ENCODE measurements around the gene C1QTNF8.

C1QTNF8 gene

GRCh38 chr16:1108299-1109252 is 12.5 kb upstream of the C1QTNF8 start:
- no peak for DNase-seq (ENCODE audit: low read depth)

- no peak for DNase-seq (ENCODE audit: low read depth)
These were observed 11.7 kb upstream of the C1QTNF8 start for GRCh38 chr16:1107731-1108130.

- no peak for DNase-seq (ENCODE audit: low read depth)
These were observed 11.1 kb upstream of the C1QTNF8 start for GRCh38 chr16:1107141-1107540.

GRCh38 chr16:1106659-1107058 is 10.6 kb upstream of the C1QTNF8 start:
- DNase-seq (ENCODE audit: low read depth) = no peak

GRCh38 chr16:1105888-1106620 is 10.0 kb upstream of the C1QTNF8 start:
- DNase-seq (ENCODE audit: low read depth) = no peak

GRCh38 chr16:1103636-1103980 is 7.6 kb upstream of the C1QTNF8 start:
- no peak for DNase-seq (ENCODE audit: low read depth)

GRCh38 chr16:1102921-1103635 is 7.0 kb upstream of the C1QTNF8 start:
- DNase-seq (ENCODE audit: low read depth) = no peak

- DNase-seq (ENCODE audit: low read depth) = no peak
These were observed 6.3 kb upstream of the C1QTNF8 start for GRCh38 chr16:1102333-1102700.

GRCh38 chr16:1101573-1102332 is 5.7 kb upstream of the C1QTNF8 start:
- no peak for DNase-seq (ENCODE audit: low read depth)

GRCh38 chr16:1101133-1101532 is 5.1 kb upstream of the C1QTNF8 start:
- DNase-seq (ENCODE audit: low read depth) = no peak

- DNase-seq (ENCODE audit: low read depth) = no peak
These were observed 4.2 kb upstream of the C1QTNF8 start for GRCh38 chr16:1100084-1100800.

- DNase-seq (ENCODE audit: low read depth) = no peak
These were observed 3.4 kb upstream of the C1QTNF8 start for GRCh38 chr16:1099189-1100083.

GRCh38 chr16:1098266-1098991 is 2.4 kb upstream of the C1QTNF8 start:
- no peak for DNase-seq (ENCODE audit: low read depth)

- DNase-seq (ENCODE audit: low read depth) = no peak
These were observed 1.8 kb upstream of the C1QTNF8 start for GRCh38 chr16:1097800-1098199.

- no peak for DNase-seq (ENCODE audit: low read depth)
These were observed 1.1 kb upstream of the C1QTNF8 start for GRCh38 chr16:1097156-1097555.

GRCh38 chr16:1095450-1096168 is 435 bp downstream of the C1QTNF8 start:
- DNase-seq (ENCODE audit: low read depth) = no peak

- no peak for DNase-seq (ENCODE audit: low read depth)
These were observed 1.2 kb downstream of the C1QTNF8 start for GRCh38 chr16:1094601-1095449.

- DNase-seq (ENCODE audit: low read depth) = no peak
These were observed 1.9 kb downstream of the C1QTNF8 start for GRCh38 chr16:1094124-1094479.
